K562 (cell line): ENCODE results near the gene FKBP8. TPM values are rescaled to one million over a fixed set of nuclear protein-coding genes. Genes with fewer than 3 reads are reported as not detected.

Experiments
- CTBP1 ChIP-seq: fragments of 450-650 bp; IDR thresholded peaks from 2 replicates; pipeline ENCODE4 v1.6.1; 2016; ENCODE audit warnings: borderline replicate concordance
- KAT2B ChIP-seq: IDR thresholded peaks from one replicate; pipeline ENCODE4 v1.6.1; 2012; ENCODE audit warnings: low read depth, mild to moderate bottlenecking, control low read depth, inconsistent platforms, low read length, moderate library complexity
- KAT7 ChIP-seq: sonication (generic); formaldehyde crosslinking; IDR thresholded peaks from 2 replicates; pipeline ENCODE4 v1.8.0; 2022; ENCODE audit warnings: missing genetic modification reagents, mild to moderate bottlenecking, borderline replicate concordance
- NR2C1 ChIP-seq, 2 experiments: fragments of 450-650 bp; IDR thresholded peaks; 2 replicates each; pipeline ENCODE4 v1.6.1; 2017; ENCODE audit warnings: mild to moderate bottlenecking in 2 of 2, antibody characterized with exemption in 1 of 2, inconsistent platforms in 1 of 2, missing compliant biosample characterization in 1 of 2, missing genetic modification characterization in 1 of 2
- SMAD1 ChIP-seq: fragments of 150-350 bp; IDR thresholded peaks from 2 replicates; pipeline ENCODE4 v1.6.1; 2014; ENCODE audit warnings: low read length, low read depth; ENCODE audit not compliant: partially characterized antibody
- SPI1 ChIP-seq: IDR thresholded peaks from 2 replicates; pipeline ENCODE4 v1.6.1; 2011; ENCODE audit warnings: low read depth, low read length, control low read depth, borderline replicate concordance
- TAF1 ChIP-seq: IDR thresholded peaks from 2 replicates; pipeline ENCODE4 v1.6.1; 2011; ENCODE audit warnings: mild to moderate bottlenecking, low read length, moderate library complexity; ENCODE audit not compliant: insufficient read depth, control insufficient read depth, severe bottlenecking; ENCODE audit errors: extremely low read depth
- TRIM24 ChIP-seq, 2 experiments: fragments of 450-650 bp; IDR thresholded peaks; 2 replicates each; pipeline ENCODE4 v1.6.1; 2016
- U2AF2 ChIP-seq: fragments of 200-400 bp; formaldehyde crosslinking; optimal IDR thresholded peaks from 2 replicates; pipeline ENCODE3; 2017; ENCODE audit warnings: low read depth, mild to moderate bottlenecking, low read length
- YBX1 ChIP-seq: fragments of 450-650 bp; IDR thresholded peaks from 2 replicates; pipeline ENCODE4 v1.7.1; 2016; ENCODE audit warnings: mild to moderate bottlenecking
- ZNF561 ChIP-seq: fragments of 450-650 bp; formaldehyde crosslinking; conservative IDR thresholded peaks from 2 replicates; pipeline ENCODE4 v1.4.0; 2020; ENCODE audit warnings: mild to moderate bottlenecking, moderate library complexity
- ZNF717 ChIP-seq: fragments of 250-450 bp; sonication (Bioruptor Pico); IDR thresholded peaks from 2 replicates; pipeline ENCODE4 v1.5.0; 2021
- ZNF75A ChIP-seq: fragments of 450-650 bp; formaldehyde crosslinking; IDR thresholded peaks from 2 replicates; pipeline ENCODE4 v1.4.0; 2020; ENCODE audit warnings: mild to moderate bottlenecking
- polyA plus RNA-seq, 8 experiments: library from polyadenylated mRNA; depleted of rRNA in 4 of 8; stranded (reverse) in 5 of 8; unstranded in 3 of 8; fragments of >200 nt; fragmentation: Nextera tagmentation in 2 of 8; fragmentation: Illumina TruSeq in 1 of 8; extraction: Ambion mirVana in 2 of 8; extraction: Trizol in 1 of 8; gene quantifications; 2 replicates each; pipeline versions ENCODE4 v1.2.1 to v1.2.3, GENCODE V29; 2011 to 2014; ENCODE audit warnings: inconsistent platforms in 1 of 8, missing spikeins in 1 of 8
- total RNA-seq, 7 experiments: library from RNA; depleted of rRNA in 6 of 7; stranded (reverse); fragments of >200 nt in 6 of 7; fragmentation: Illumina TruSeq in 2 of 7; extraction: Trizol in 2 of 7; gene quantifications; 2 replicates each; pipeline versions ENCODE4 v1.2.1 to v1.2.3, GENCODE V29; 2011 to 2021; ENCODE audit warnings: low replicate concordance in 1 of 7
- TF ChIP-seq, protein P1 (sequence below), 2 experiments: fragments of 450-650 bp; formaldehyde crosslinking in 1 of 2; IDR thresholded peaks; 2 replicates each; pipeline versions ENCODE4 v1.4.0 to v1.6.1; 2014 to 2020; ENCODE audit warnings: mild to moderate bottlenecking in 2 of 2, borderline replicate concordance in 1 of 2, low read depth in 1 of 2
- TF ChIP-seq, protein P2 (sequence below): sonication (generic); formaldehyde crosslinking; IDR thresholded peaks from 2 replicates; pipeline ENCODE4 v1.8.0; 2022; ENCODE audit warnings: mild to moderate bottlenecking, missing genetic modification reagents
- TF ChIP-seq, protein P3 (sequence below): fragments of 450-650 bp; formaldehyde crosslinking; IDR thresholded peaks from 2 replicates; pipeline ENCODE4 v1.4.0; 2022; ENCODE audit warnings: mild to moderate bottlenecking, moderate library complexity
- TF ChIP-seq, protein P4 (sequence below), 2 experiments: fragments of 450-650 bp; conservative IDR thresholded peaks; 2 replicates each; pipeline ENCODE4 v1.6.1; 2017; ENCODE audit warnings: mild to moderate bottlenecking in 2 of 2, moderate library complexity in 2 of 2

FKBP8 gene
- total and polyA plus RNA-seq, 9 of the 15 experiments (the other 6 are each of a cell fraction or from before 2014, with no cell fraction given), result 0.46 to 236 (median 104) TPM

DNA sequence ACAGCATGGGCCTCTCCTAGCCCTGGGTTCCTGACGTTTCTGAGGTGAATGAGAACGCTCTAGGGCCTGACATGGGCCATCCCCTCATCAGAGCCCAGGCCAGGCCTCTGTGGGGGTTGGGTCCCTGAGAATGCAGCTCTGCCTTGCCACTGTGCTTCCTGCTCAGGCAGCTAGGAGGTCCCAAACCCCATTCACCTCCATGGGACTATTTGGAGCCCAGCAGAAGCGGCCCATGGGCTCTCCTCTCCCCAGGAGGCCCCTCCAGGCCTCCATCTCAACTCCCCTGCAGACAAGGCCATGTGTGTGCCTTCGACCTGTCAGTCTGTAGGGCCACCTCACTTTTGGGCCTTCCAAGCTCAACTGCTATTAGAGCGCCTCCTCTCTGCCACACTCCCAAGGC, 58.4 kb downstream of the FKBP8 start (continued):
- TF ChIP-seq, protein P1, sequence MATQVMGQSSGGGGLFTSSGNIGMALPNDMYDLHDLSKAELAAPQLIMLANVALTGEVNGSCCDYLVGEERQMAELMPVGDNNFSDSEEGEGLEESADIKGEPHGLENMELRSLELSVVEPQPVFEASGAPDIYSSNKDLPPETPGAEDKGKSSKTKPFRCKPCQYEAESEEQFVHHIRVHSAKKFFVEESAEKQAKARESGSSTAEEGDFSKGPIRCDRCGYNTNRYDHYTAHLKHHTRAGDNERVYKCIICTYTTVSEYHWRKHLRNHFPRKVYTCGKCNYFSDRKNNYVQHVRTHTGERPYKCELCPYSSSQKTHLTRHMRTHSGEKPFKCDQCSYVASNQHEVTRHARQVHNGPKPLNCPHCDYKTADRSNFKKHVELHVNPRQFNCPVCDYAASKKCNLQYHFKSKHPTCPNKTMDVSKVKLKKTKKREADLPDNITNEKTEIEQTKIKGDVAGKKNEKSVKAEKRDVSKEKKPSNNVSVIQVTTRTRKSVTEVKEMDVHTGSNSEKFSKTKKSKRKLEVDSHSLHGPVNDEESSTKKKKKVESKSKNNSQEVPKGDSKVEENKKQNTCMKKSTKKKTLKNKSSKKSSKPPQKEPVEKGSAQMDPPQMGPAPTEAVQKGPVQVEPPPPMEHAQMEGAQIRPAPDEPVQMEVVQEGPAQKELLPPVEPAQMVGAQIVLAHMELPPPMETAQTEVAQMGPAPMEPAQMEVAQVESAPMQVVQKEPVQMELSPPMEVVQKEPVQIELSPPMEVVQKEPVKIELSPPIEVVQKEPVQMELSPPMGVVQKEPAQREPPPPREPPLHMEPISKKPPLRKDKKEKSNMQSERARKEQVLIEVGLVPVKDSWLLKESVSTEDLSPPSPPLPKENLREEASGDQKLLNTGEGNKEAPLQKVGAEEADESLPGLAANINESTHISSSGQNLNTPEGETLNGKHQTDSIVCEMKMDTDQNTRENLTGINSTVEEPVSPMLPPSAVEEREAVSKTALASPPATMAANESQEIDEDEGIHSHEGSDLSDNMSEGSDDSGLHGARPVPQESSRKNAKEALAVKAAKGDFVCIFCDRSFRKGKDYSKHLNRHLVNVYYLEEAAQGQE (IDR thresholded peaks at IDR 0.05; ENCODE audit: borderline replicate concordance), result no peak
- TF ChIP-seq, protein P1 (CRISPR knock-in tag; IDR thresholded peaks at IDR 0.05; ENCODE audit: low read depth), result no peak
- TF ChIP-seq SMAD1 (no peak), NR2C1 (IDR thresholded peaks at IDR 0.05) (no peak), NR2C1 (tag; IDR thresholded peaks at IDR 0.05) (no peak), ZNF717 (CRISPR knock-in tag) (no peak), SPI1 (no peak), YBX1 (no peak), ZNF561 (CRISPR knock-in tag) (no peak), KAT7 (no peak; the same call in 1 of the 2 replicates), CTBP1 (peak; percentile 17; the same call in 1 of the 2 replicates), ZNF75A (no peak), TRIM24 (IDR thresholded peaks at IDR 0.05) (no peak), TAF1 (no peak), KAT2B (no peak), U2AF2 (no peak)
- TF ChIP-seq, protein P2, sequence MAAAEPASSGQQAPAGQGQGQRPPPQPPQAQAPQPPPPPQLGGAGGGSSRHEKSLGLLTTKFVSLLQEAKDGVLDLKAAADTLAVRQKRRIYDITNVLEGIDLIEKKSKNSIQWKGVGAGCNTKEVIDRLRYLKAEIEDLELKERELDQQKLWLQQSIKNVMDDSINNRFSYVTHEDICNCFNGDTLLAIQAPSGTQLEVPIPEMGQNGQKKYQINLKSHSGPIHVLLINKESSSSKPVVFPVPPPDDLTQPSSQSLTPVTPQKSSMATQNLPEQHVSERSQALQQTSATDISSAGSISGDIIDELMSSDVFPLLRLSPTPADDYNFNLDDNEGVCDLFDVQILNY (CRISPR knock-in tag), result no peak
- TF ChIP-seq, protein P3, sequence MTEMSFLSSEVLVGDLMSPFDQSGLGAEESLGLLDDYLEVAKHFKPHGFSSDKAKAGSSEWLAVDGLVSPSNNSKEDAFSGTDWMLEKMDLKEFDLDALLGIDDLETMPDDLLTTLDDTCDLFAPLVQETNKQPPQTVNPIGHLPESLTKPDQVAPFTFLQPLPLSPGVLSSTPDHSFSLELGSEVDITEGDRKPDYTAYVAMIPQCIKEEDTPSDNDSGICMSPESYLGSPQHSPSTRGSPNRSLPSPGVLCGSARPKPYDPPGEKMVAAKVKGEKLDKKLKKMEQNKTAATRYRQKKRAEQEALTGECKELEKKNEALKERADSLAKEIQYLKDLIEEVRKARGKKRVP (CRISPR knock-in tag), result no peak
- TF ChIP-seq, protein P4, sequence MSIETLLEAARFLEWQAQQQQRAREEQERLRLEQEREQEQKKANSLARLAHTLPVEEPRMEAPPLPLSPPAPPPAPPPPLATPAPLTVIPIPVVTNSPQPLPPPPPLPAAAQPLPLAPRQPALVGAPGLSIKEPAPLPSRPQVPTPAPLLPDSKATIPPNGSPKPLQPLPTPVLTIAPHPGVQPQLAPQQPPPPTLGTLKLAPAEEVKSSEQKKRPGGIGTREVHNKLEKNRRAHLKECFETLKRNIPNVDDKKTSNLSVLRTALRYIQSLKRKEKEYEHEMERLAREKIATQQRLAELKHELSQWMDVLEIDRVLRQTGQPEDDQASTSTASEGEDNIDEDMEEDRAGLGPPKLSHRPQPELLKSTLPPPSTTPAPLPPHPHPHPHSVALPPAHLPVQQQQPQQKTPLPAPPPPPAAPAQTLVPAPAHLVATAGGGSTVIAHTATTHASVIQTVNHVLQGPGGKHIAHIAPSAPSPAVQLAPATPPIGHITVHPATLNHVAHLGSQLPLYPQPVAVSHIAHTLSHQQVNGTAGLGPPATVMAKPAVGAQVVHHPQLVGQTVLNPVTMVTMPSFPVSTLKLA (conservative IDR thresholded peaks at IDR 0.05), result 0 out of 4 replicates have a peak, but pooled peaks of 1 of the 2 experiments have one; percentile 28
